ENCODE measurements around the gene GTF3A. TPM values are rescaled to one million over a fixed set of nuclear protein-coding genes. Genes with fewer than 3 reads are reported as not detected.

GTF3A gene
- total and polyA plus RNA-seq, 2 donors (not counting 3 experiments of a cell fraction or from before 2014, with no cell fraction given): 37.9 to 73.3 TPM

DNA sequence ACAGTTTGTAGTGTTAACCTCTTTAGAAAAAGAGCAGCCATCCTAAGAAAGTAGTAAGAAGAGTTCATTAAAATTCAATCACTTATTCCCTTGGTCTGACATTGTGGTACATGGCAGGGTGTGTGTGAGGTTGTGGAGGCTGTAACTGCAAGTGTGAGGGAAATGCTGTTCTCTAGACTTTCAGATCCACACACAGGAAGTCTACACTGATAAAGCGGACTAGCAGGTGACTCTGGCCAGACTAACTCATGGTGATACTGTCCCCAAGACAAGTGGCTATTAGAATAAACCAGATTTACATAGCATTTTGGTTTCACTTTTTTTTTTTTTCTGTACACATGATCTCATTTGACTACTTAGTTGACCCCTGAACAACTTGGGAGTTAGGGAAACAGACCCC, 16.0 kb downstream of the GTF3A start:
- BruUV-seq (replicated peaks): no TSS peak
- peaks cover 0 to 7% of the 10 kb centered on the region in 2 experiments for H3K36me3 ChIP-seq (ENCODE audit: control insufficient read depth in 2 of 2, extremely low read depth in 1 of 2, insufficient read depth in 2 of 2, low read length in 2 of 2)
- H3K9ac ChIP-seq (replicated peaks; ENCODE audit: extremely low read depth, insufficient read depth, low read length): no peak overlapping the region
- H3K27ac ChIP-seq (ENCODE audit: insufficient read depth, low read depth, low read length): no peak overlapping the region
- DNase-seq (ENCODE audit: low read depth, low spot score) (no peak), FAIRE-seq (no peak)
- POLR2A ChIA-PET: interaction anchor here (0.7 kb wide), 1 partner anchor 241 kb away, joined by 6 read pairs; no protein-coding TSS in a partner anchor
- H3K27me3 ChIP-seq (ENCODE audit: control insufficient read depth in 2 of 2, insufficient read depth in 2 of 2, low read length in 2 of 2): no peaks in the 10 kb centered on the region
- CTCF ChIA-PET: interaction anchor here (1.1 kb wide), 1 partner anchor 8 kb away, joined by 3 read pairs; no protein-coding TSS in a partner anchor
- dilution Hi-C loops (cut with MboI; ENCODE audit: extremely low pct_ligation_motif_present, low sequenced_read_pairs) (no loop called here), intact Hi-C loops (cut with micrococcal nuclease) (no loop called here)
- H3K9me3 ChIP-seq (replicated peaks; ENCODE audit: control insufficient read depth, insufficient read depth, low read length): no peaks in the 10 kb centered on the region
- H3K79me2 ChIP-seq (ENCODE audit: control insufficient read depth, insufficient read depth, low read length): peaks cover under 1% of the 10 kb centered on the region
- no peaks in the 10 kb centered on the region for H3K9me1 ChIP-seq (replicated peaks; ENCODE audit: control insufficient read depth, extremely low read depth, insufficient read depth, low read length)
- H3K4me2 ChIP-seq (ENCODE audit: insufficient read depth, low read length): no peak overlapping the region
- H3K4me3 ChIP-seq (replicated peaks in 1 of 3; ENCODE audit: insufficient read depth in 1 of 3, low read depth in 1 of 3, low read length in 3 of 3): no peak overlapping the region
- TF ChIP-seq EZH2 (IDR thresholded peaks at IDR 0.05; ENCODE audit: borderline replicate concordance, low read depth, low read length, severe bottlenecking): no peak
- TF ChIP-seq POLR2A (IDR thresholded peaks at IDR 0.05; ENCODE audit: low read depth, low read length): no peak
- no peak for TF ChIP-seq POLR2AphosphoS5 (IDR thresholded peaks at IDR 0.05; ENCODE audit: insufficient read depth, low read depth, low read length)
- H2AFZ ChIP-seq (ENCODE audit: low read depth, low read length): no peak overlapping the region
- H3K4me1 ChIP-seq (ENCODE audit: control insufficient read depth, extremely low read depth, insufficient read depth, low read length): no peaks in the 10 kb centered on the region
- no peaks in the 10 kb centered on the region for H4K20me1 ChIP-seq (replicated peaks; ENCODE audit: control insufficient read depth, extremely low read depth, insufficient read depth, low read length)

DNA sequence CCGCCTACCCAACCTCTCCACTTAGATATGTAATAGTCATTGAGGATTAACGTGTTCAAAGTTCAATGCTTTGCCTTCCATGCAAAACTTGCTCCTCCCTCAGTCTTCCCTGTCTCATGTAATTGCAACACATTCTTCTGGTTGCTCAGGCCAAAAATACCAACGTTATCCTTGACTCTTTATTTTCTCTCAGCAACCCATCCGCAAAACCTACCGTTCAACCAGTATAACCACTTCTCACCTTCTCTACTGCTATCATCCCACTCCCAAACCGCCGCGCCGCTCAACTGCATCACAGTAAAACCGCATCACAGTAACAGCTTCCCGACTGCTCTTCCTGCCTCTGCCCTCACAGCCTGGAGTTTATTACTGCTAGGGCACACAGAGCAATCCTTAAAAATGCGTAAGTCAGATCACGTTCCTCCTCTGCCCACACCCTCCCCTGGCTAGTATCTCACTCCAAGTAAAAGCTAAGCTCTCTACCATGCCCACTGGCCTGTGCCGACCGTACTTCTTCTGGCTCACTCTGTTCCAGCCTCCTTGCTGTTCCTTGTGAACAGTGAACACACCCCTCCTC, 17.7 kb downstream of the GTF3A start:
- FAIRE-seq (no peak), DNase-seq (ENCODE audit: low read depth, low spot score) (no peak)
- no peak overlapping the region for H3K9ac ChIP-seq (replicated peaks; ENCODE audit: extremely low read depth, insufficient read depth, low read length)
- no peak overlapping the region for H3K4me2 ChIP-seq (ENCODE audit: insufficient read depth, low read length)
- no peak overlapping the region for H3K4me3 ChIP-seq (replicated peaks in 1 of 3; ENCODE audit: insufficient read depth in 1 of 3, low read depth in 1 of 3, low read length in 3 of 3)
- dilution Hi-C loops (cut with MboI; ENCODE audit: extremely low pct_ligation_motif_present, low sequenced_read_pairs): no loop called here
- H3K27ac ChIP-seq (ENCODE audit: insufficient read depth, low read depth, low read length): no peak overlapping the region
- H3K4me1 ChIP-seq (ENCODE audit: control insufficient read depth, extremely low read depth, insufficient read depth, low read length): peaks cover 2% of the 10 kb centered on the region
- no peaks in the 10 kb centered on the region for H3K9me1 ChIP-seq (replicated peaks; ENCODE audit: control insufficient read depth, extremely low read depth, insufficient read depth, low read length)
- H2AFZ ChIP-seq (ENCODE audit: low read depth, low read length): no peak overlapping the region
- ChIA-PET POLR2A (no interaction called here), CTCF (no interaction called here)
- BruUV-seq (replicated peaks): no TSS peak
- H3K27me3 ChIP-seq (ENCODE audit: control insufficient read depth in 2 of 2, insufficient read depth in 2 of 2, low read length in 2 of 2): no peaks in the 10 kb centered on the region
- no peaks in the 10 kb centered on the region for H3K36me3 ChIP-seq (ENCODE audit: control insufficient read depth in 2 of 2, extremely low read depth in 1 of 2, insufficient read depth in 2 of 2, low read length in 2 of 2)
- H3K9me3 ChIP-seq (replicated peaks; ENCODE audit: control insufficient read depth, insufficient read depth, low read length): no peaks in the 10 kb centered on the region
- no peaks in the 10 kb centered on the region for H4K20me1 ChIP-seq (replicated peaks; ENCODE audit: control insufficient read depth, extremely low read depth, insufficient read depth, low read length)
- H3K79me2 ChIP-seq (ENCODE audit: control insufficient read depth, insufficient read depth, low read length): peaks cover 3% of the 10 kb centered on the region
- intact Hi-C loops (cut with micrococcal nuclease): no loop called here
- TF ChIP-seq GATA2 (IDR thresholded peaks at IDR 0.05; ENCODE audit: insufficient read depth, insufficient read length, low read depth, low read length) (no peak), POLR2AphosphoS5 (IDR thresholded peaks at IDR 0.05; ENCODE audit: insufficient read depth, low read depth, low read length) (no peak), EZH2 (IDR thresholded peaks at IDR 0.05; ENCODE audit: borderline replicate concordance, low read depth, low read length, severe bottlenecking) (no peak), CTCF (IDR thresholded peaks at IDR 0.05; ENCODE audit: extremely low read depth in 1 of 2, insufficient read depth in 1 of 2, low read depth in 1 of 2, low read length in 2 of 2) (no peak), MYC (IDR thresholded peaks at IDR 0.05; ENCODE audit: low read depth, low read length) (no peak), JUN (IDR thresholded peaks at IDR 0.05; ENCODE audit: borderline replicate concordance, insufficient read depth, insufficient read length, low read depth) (no peak), POLR2A (IDR thresholded peaks at IDR 0.05; ENCODE audit: low read depth, low read length) (no peak), FOS (IDR thresholded peaks at IDR 0.05; ENCODE audit: borderline replicate concordance, insufficient read depth, low read length) (no peak)
- TF ChIP-seq, protein P1, sequence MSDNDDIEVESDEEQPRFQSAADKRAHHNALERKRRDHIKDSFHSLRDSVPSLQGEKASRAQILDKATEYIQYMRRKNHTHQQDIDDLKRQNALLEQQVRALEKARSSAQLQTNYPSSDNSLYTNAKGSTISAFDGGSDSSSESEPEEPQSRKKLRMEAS (IDR thresholded peaks at IDR 0.05; ENCODE audit: insufficient read depth, insufficient read length): no peak
